C1 segment of cervical spinal cord (tissue), 14 donors: Measurements from ENCODE around the gene NIBAN1.

Experiments
- DNase-seq, 14 donors: peaks; one replicate each; lab custom pipeline; 2025; lab: John Stamatoyannopoulos, UW

Gene NIBAN1

DNA sequence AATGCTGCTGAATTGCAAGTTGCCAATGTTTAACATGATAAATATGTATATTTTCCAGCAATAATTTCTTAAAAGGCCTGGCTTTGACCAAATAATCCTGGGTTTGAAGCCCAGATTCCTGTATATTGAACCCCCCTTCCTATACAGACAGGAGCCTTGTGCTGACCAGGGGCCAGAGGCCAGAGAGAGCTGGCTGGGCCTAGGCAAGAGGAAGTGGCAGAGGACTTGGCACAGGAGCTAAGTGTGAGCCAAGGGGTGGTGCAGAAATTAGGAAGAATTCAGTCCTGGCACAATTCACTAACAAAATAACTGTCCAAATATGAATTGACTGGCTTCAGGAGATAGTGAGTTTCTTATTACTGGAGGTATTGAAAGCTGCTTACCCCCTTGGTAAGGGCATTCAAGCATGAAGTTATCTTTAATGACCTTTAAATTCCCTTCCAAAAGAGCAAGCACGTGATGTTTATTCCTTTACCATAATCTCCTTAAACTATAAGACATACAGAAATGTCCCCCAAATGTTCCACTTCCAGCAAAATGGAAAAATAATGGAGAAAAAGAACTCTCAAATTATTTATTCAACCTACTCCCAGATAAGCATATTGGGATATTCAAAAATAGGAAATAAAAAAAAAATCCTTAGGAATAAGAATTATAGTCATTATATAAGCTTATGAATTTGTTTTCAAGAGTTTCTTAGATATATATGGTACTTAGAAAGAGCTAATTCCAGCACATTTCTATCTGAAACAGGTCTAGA lies 26.6 kb downstream of the NIBAN1 start:
- DNase-seq = no peak

- DNase-seq = no peak
Measured at GRCh38 chr1:184945678-184946412, 28.5 kb downstream of the NIBAN1 start.

GRCh38 chr1:184945029-184945428 lies 29.3 kb downstream of the NIBAN1 start:
- DNase-seq = no peak

GRCh38 chr1:184943998-184944397 lies 30.3 kb downstream of the NIBAN1 start:
- no peak for DNase-seq

- no peak for DNase-seq
Measured at GRCh38 chr1:184941735-184942134, 32.6 kb downstream of the NIBAN1 start.

GRCh38 chr1:184941410-184941733 lies 32.9 kb downstream of the NIBAN1 start:
- DNase-seq = no peak

DNA sequence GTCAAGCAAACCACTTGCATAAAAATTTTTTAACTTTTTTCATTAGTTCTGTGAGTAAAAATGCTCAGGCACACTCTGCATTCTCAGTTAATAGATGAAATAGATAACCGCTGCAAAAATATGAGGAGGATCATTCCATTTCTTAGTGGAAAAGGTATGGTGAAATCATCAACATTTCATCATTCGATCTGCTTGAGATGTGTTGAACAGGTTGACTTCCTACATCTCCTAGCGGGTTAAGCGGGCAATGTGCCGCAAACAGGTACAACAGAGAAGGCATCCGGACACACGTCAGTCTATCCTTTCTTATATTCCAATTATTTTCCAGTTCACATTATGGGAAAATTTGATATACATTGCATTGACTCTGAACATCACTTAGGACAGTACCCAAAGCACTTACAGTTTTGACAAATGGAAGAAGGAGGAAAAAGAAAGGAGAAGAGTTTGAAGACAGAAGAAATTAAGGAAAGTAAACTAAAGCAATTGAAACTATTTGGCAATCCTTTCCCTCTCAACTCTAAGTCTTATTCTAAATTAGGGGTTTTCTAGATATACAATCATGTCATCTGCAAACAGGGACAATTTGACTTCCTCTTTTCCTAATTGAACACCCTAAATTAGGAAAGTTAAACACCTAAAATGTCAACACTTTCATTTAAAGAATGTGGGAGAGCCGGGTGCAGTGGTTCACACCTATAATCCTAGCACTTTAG lies 33.5 kb downstream of the NIBAN1 start:
- no peak for DNase-seq

DNA sequence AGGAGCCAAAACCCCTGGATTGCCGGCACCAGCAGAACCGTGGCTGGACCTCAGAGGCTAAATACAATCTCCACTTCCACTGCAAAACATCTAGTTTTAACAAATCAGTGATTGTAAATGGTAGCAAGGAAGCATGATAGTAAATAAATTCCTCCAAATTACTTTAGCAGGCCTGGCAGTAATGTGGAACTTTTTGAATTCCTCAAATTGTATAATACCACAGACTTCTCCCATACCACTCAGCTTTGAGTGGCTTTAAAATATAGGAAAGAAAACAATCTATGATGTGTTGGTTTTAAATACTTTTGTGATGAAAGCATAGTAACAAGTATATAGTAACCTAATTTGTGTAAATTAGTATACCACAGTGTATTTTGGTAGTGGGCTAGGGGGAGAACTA lies 34.1 kb downstream of the NIBAN1 start:
- DNase-seq = no peak

- no peak for DNase-seq
Measured at GRCh38 chr1:184937729-184938128, 36.6 kb downstream of the NIBAN1 start.

DNA sequence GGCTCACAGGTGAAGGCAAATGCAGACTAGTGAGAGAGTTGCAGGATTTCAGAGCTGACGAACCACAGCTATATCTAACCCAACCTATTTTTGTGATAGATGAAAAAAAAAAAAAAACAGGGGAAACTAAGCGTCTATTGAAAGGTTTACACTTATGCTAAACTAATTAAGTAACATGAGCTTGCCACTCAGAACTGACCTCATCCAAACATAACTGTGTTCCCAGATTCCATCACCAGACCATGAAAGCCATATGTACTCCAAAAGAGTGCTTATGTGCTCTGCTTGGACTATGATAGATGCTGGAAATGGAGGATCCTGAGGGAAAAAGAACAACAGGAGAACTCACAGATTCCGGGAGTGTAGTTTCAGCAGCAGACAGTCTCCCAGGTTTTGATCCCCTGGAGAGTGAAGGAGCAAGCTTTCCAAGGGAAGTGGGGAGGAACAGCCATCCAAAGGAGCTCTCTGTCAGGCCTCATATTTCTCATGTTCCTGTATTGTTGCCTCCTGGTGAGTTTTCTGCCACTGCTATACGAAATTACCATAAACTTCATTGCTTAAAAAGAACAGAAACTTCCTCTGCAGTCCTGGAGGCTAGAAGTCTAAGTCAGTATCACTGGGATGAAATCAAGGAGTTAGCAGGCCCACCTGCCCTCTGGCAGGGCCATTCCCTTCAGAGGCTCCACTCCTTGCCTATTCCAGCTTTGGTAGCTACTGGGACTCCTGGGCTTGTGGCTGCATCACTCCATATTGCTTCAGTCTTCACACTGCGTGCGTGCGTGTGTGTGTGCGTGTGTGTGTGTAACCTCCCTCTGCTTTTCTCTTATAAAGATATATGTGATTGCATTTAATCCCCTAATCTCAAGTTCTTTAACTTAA lies 38.1 kb downstream of the NIBAN1 start:
- no peak for DNase-seq

DNA sequence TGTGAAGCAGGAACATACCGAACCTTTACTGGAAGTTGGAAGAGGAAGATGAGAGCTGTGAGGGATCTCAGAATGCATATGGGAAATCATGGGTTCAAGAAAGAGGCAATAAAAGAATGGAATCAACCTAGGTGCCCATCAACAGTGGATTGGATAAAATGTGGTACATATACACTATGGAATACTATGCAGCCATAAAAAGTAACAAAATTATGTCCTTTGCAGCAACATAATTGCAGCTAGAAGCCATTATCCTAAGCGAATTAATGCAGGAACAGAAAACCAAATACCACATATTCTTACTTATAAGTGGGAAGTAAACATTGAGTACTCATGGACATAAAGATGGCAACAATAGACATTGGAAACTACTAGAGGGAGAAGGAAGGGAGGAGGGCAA lies 40.4 kb downstream of the NIBAN1 start:
- no peak for DNase-seq

DNA sequence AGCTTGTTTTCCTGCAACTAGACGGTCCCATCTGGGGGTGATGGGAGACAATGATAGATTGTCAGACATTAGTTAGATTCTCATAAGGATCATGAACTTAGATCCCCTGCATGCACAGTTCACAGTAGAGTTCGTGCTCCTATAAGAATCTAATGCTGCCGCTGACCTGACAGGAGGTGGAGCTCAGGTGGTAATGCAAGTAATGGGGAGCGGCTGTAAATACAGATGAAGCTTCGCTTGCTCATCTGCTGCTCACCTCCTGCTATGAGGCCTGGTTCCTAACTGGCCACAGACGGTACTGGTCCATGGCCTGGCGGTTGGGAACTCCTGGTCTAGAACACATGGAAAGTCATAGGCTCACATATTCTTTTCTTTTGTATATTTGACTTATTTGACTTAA lies 42.0 kb downstream of the NIBAN1 start:
- DNase-seq = no peak

DNA sequence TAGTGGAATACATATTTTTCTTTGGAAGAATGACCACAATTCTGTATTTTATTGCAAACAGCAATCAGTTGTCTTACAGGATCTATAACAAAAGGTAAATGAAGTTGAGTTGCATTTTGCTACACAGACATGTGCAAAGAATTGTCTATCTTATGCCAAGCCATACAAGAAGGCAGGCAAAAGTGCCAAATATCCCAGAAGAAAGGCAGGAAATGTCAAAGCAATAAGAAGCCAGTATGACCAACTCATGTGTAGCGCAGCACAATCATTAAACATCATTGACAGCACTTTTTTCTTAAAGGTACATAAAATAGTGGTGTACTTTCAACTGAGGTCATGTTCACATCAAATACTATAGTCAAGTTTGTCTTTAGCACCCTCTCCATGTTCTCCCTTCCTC lies 42.7 kb downstream of the NIBAN1 start:
- no peak for DNase-seq

DNA sequence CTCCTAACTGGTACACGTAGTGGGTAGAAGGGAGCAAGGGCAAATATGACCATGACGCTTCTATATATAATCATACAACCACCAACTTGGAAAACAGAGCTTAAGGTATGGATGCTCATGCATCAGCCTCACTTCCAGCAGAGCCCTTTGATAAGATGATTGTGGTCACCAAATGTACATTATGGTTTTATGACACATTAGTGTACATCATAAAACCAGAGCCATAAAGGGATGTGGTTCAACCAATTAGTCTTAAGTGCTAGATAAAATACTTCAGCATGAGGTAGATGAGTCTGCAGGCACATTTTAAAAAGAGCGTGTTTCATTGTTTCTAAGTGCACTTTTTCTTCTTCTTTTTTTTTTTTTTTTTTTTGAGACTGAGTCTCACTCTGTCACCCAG lies 43.7 kb downstream of the NIBAN1 start:
- DNase-seq = no peak

GRCh38 chr1:184930232-184930631 lies 44.1 kb downstream of the NIBAN1 start:
- no peak for DNase-seq

- DNase-seq = no peak
Measured at GRCh38 chr1:184929711-184930202, 44.6 kb downstream of the NIBAN1 start.

DNA sequence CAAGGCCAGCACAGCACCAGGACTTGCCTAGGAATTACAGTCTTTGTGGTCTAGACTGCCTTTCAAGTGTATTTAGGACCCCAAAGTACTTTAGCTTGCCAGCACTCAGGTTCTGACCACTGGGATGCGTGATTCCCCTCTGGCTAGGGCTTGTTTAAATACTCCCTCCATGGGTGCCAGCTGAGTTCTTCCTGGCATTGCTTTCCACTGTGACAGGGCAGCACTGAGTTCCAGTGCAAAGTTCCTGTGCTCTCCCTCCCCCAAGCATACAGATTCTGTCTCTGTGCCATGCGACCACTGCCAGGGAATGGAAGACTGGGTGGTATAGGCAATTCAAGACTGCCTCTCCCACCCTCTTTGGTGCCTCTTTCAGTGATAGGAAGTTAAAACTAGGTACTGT lies 45.9 kb downstream of the NIBAN1 start:
- no peak for DNase-seq
